PC-9 (cell line): ENCODE data around the gene STX2. TPM values are rescaled to one million over a fixed set of nuclear protein-coding genes. Genes with fewer than 3 reads are reported as not detected.
"Not testable (repeated sequence)": the region's sequence is repeated elsewhere in the genome, so short reads cannot be mapped to it uniquely, and the experiment has no call there.

Experiments used
- BruUV-seq: library from RNA; stranded (reverse); fragments of 400-500 nt; replicated peaks from 2 replicates; lab custom pipeline; 2021; lab: Mats Ljungman, UMichigan
- CTCF ChIA-PET: fragments of 300-600 bp; sonication (Branson Sonifier 250); formaldehyde crosslinking; loops from one replicate; lab custom pipeline; 2022; ENCODE audit warnings: antibody characterized with exemption; lab: Charles Lee
- POLR2A ChIA-PET: fragments of 300-600 bp; sonication (Branson Sonifier 250); formaldehyde crosslinking; loops from one replicate; lab custom pipeline; 2022; ENCODE audit warnings: antibody characterized with exemption; ENCODE audit not compliant: unreplicated experiment; lab: Charles Lee
- DNase-seq, 2 experiments: peaks; one replicate each; pipeline versions ENCODE4 v3.0.0 to v3.0.0-alpha.2; 2015 to 2022; ENCODE audit warnings: mixed read lengths in 1 of 2
- H2AFZ ChIP-seq: fragments of 200-600 bp; sonication (generic); 2 replicates; pipeline ENCODE4 v1.8.1; 2017; ENCODE audit warnings: antibody characterized with exemption
- H3F3A ChIP-seq: fragments of 200-600 bp; sonication (generic); 2 replicates; pipeline ENCODE4 v1.8.1; 2017; ENCODE audit warnings: antibody characterized with exemption, mild to moderate bottlenecking, low read depth; ENCODE audit not compliant: insufficient read depth
- H3K27ac ChIP-seq: fragments of 200-600 bp; sonication (generic); 2 replicates; pipeline ENCODE4 v1.6.1; 2016; ENCODE audit warnings: mixed run types
- H3K27me3 ChIP-seq: fragments of 200-600 bp; sonication (generic); 2 replicates; pipeline ENCODE4 v1.6.1; 2016; ENCODE audit warnings: low read depth, mixed run types; ENCODE audit not compliant: insufficient read depth
- H3K36me3 ChIP-seq: fragments of 200-600 bp; sonication (generic); 2 replicates; pipeline ENCODE4 v1.6.1; 2016; ENCODE audit warnings: low read depth, mixed run types
- H3K4me1 ChIP-seq: fragments of 200-600 bp; sonication (generic); replicated peaks from 2 replicates; pipeline ENCODE4 v1.6.1; 2016; ENCODE audit warnings: mixed run types; ENCODE audit not compliant: insufficient read depth
- H3K4me2 ChIP-seq: fragments of 200-600 bp; sonication (generic); 2 replicates; pipeline ENCODE4 v1.6.1; 2017; ENCODE audit warnings: mixed run types
- H3K4me3 ChIP-seq: fragments of 200-600 bp; sonication (generic); 2 replicates; pipeline ENCODE4 v1.6.1; 2016; ENCODE audit warnings: mixed run types
- H3K79me2 ChIP-seq: fragments of 200-600 bp; sonication (generic); 2 replicates; pipeline ENCODE4 v1.6.1; 2017; ENCODE audit warnings: low read depth, mixed run types
- H3K9me2 ChIP-seq: fragments of 200-600 bp; sonication (generic); 2 replicates; pipeline ENCODE4 v1.8.1; 2017; ENCODE audit warnings: mild to moderate bottlenecking; ENCODE audit not compliant: insufficient read depth
- H3K9me3 ChIP-seq: fragments of 200-600 bp; sonication (generic); 2 replicates; pipeline ENCODE4 v1.8.1; 2016; ENCODE audit warnings: low read depth; ENCODE audit not compliant: insufficient read depth
- H4K20me1 ChIP-seq: fragments of 200-600 bp; sonication (generic); 2 replicates; pipeline ENCODE4 v1.8.1; 2017; ENCODE audit not compliant: insufficient read depth
- CTCF ChIP-seq: fragments of 200-600 bp; sonication (generic); conservative IDR thresholded peaks from 2 replicates; pipeline ENCODE4 v1.6.1; 2017; ENCODE audit warnings: mixed run types, antibody characterized with exemption, mild to moderate bottlenecking, moderate library complexity
- EZH2 ChIP-seq: fragments of 200-600 bp; sonication (generic); IDR thresholded peaks from 2 replicates; pipeline ENCODE4 v1.8.0; 2017; ENCODE audit warnings: antibody characterized with exemption, low read depth
- intact Hi-C: fragments of 100-400 bp; cut with micrococcal nuclease; formaldehyde crosslinking; loops from one replicate; pipeline ENCODE4 v1.10.0; 2022; ENCODE audit not compliant: unreplicated experiment
- total RNA-seq: library from RNA; stranded (reverse); gene quantifications from 2 replicates; pipeline ENCODE4 v1.2.3, GENCODE V29; 2021

Gene STX2
- total RNA-seq, 1 experiment from 2014 or later, result 9.7 TPM

GRCh38 chr12:130876758-130877157 lies 37.7 kb upstream of the STX2 start:
- CTCF ChIA-PET, result no interaction called here
- H3K36me3 ChIP-seq, result peaks cover 49% of the 10 kb centered on the region

GRCh38 chr12:130876297-130876696 lies 37.2 kb upstream of the STX2 start:
- H3K4me1 ChIP-seq, result peaks cover 15% of the 10 kb centered on the region
- intact Hi-C loops, result no loop called here
- H4K20me1 ChIP-seq, result peaks cover 49% of the 10 kb centered on the region
- no peaks in the 10 kb centered on the region for H3K27me3 ChIP-seq
- no peaks in the 10 kb centered on the region for H3K9me3 ChIP-seq
- no peaks in the 10 kb centered on the region for H3K9me2 ChIP-seq
- H3K27ac ChIP-seq, result no peak overlapping the region
- no peak overlapping the region for H3K4me2 ChIP-seq
- peaks cover 60% of the 10 kb centered on the region for H3F3A ChIP-seq
- no TSS peak for BruUV-seq
- no peak for TF ChIP-seq CTCF
- TF ChIP-seq EZH2, result no peak
- no peak overlapping the region for H3K4me3 ChIP-seq
- H3K79me2 ChIP-seq, result peaks cover 22% of the 10 kb centered on the region
- POLR2A ChIA-PET, result no interaction called here
- H2AFZ ChIP-seq, result no peak overlapping the region
- peaks cover 49% of the 10 kb centered on the region for H3K36me3 ChIP-seq
- no peak for DNase-seq
- CTCF ChIA-PET, result no interaction called here

More at GRCh38 chr12:130876758-130877157, 37.7 kb upstream of the STX2 start:
- no peaks in the 10 kb centered on the region for H3K9me2 ChIP-seq
- no peak overlapping the region for H2AFZ ChIP-seq
- peaks cover 49% of the 10 kb centered on the region for H4K20me1 ChIP-seq
- no peaks in the 10 kb centered on the region for H3K9me3 ChIP-seq
- H3K79me2 ChIP-seq, result peaks cover 22% of the 10 kb centered on the region
- no peak overlapping the region for H3K4me2 ChIP-seq
- H3K27ac ChIP-seq, result no peak overlapping the region
- H3K4me1 ChIP-seq, result peaks cover 15% of the 10 kb centered on the region
- H3F3A ChIP-seq, result peaks cover 60% of the 10 kb centered on the region
- H3K27me3 ChIP-seq, result no peaks in the 10 kb centered on the region
- no peak for TF ChIP-seq EZH2
- TF ChIP-seq CTCF, result no peak
- BruUV-seq, result no TSS peak
- intact Hi-C loops, result no loop called here
- H3K4me3 ChIP-seq, result no peak overlapping the region
- POLR2A ChIA-PET, result no interaction called here
- no peak for DNase-seq

- Histone ChIP-seq H3K4me1 (peaks cover 15% of the 10 kb centered on the region), H3K36me3 (peaks cover 49% of the 10 kb centered on the region), H4K20me1 (peaks cover 49% of the 10 kb centered on the region), H3K79me2 (peaks cover 22% of the 10 kb centered on the region), H3F3A (peaks cover 60% of the 10 kb centered on the region)
- H3K4me2 ChIP-seq, H2AFZ ChIP-seq, POLR2A ChIA-PET, CTCF ChIA-PET, H3K27ac ChIP-seq, H3K27me3 ChIP-seq, H3K9me3 ChIP-seq, H3K4me3 ChIP-seq, DNase-seq, intact Hi-C loops, H3K9me2 ChIP-seq, BruUV-seq: not testable (repeated sequence)
Measured at GRCh38 chr12:130875708-130876107, 36.7 kb upstream of the STX2 start.

GRCh38 chr12:130875193-130875592 lies 36.1 kb upstream of the STX2 start:
- no TSS peak for BruUV-seq
- ChIA-PET POLR2A (no interaction called here), CTCF (no interaction called here)
- Histone ChIP-seq H3K4me3 (no peak overlapping the region), H4K20me1 (peaks cover 49% of the 10 kb centered on the region), H3K79me2 (peaks cover 22% of the 10 kb centered on the region), H3K4me1 (peaks cover 15% of the 10 kb centered on the region), H3K4me2 (no peak overlapping the region), H3F3A (peaks cover 60% of the 10 kb centered on the region), H2AFZ (no peak overlapping the region), H3K27ac (no peak overlapping the region), H3K36me3 (peaks cover 49% of the 10 kb centered on the region), H3K27me3 (no peaks in the 10 kb centered on the region), H3K9me3 (no peaks in the 10 kb centered on the region), H3K9me2 (no peaks in the 10 kb centered on the region)
- DNase-seq, result no peak
- TF ChIP-seq EZH2, result no peak
- TF ChIP-seq CTCF, result no peak
- intact Hi-C loops, result no loop called here
